ENCODE results near the gene NHS.

NHS gene

DNA sequence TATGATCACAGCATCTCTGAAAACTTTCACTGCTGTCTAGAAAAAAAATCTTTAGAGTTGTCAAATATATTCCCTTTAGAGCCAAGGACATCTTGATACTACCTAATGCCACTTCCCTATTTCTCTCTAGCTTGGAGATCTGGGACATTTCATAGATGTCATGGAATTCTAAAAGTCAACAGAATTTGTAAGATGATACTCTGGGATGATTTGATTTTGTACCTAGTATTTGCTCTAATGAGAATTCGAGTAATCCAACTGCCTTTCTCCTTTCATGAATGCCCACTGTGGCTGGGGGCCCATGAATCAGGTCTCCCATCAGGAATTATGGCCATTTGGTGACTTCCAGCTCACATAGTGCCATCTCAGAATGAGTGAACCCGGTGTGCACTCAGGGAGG, 73.2 kb downstream of the NHS start:
- no peak for DNase-seq (ENCODE audit: low read depth)

DNA sequence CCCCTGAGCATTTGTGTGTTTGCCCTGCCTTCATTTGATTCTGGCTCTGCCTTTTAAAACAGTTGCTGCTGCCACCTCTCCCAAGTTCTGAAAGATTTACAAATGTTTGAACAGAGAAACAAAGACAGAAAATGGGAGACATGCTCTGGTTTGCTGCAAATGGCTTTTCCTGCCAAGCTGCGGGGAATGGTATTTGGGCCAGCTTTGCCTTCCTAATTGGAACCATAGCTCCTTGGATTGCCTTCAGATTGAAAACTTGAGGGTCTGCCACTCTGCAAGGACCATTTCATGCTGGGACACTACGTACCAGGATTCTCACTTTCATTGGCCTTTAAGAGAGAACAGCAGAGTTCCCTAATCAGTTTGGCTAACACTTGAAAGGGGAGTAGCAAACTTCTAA, 74.9 kb downstream of the NHS start:
- no peak for DNase-seq (ENCODE audit: low read depth)

DNA sequence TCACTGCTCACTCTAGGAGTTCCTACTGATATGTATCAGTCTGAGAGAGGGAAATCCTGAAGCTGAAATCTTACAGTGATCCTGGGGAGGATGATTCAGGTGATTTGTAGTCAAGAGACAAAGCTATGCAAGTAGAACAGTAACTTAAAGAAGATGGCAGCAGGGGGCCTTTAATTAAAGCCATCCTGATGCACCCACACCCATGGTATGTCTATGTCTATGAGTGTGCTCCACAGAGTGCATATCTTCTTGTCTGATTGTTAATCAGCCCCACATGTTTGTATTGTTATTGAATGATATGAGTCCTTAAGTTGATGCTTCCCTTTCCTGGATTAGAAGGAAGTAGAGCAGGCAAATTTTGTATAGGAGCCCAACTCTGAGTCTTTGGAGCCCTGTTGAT, 78.8 kb downstream of the NHS start:
- no peak for DNase-seq (ENCODE audit: low read depth)

- DNase-seq (ENCODE audit: low read depth) = no peak
Observed at GRCh38 chrX:17456526-17456925, 81.5 kb downstream of the NHS start.

- no peak for DNase-seq (ENCODE audit: low read depth)
Observed at GRCh38 chrX:17459008-17459611, 84.1 kb downstream of the NHS start.

DNA sequence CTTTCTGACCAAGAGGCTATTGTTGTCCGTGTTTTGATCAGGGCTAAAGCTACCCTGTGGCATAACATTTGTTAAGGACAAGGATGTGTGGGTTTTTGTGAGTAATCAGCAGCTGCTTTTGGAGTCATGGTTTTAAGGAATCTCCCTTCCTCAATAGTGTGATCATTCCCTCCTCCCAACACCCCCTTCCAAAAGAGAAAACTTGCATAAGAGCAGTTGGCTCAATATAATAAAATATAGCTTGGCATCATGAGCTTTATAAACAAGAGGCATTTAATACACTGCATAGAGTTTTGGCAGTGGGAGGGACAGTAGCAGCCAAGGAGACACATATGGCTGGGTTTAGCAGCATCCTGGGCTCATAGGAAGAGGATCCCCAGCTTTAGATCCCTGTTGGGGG, 84.7 kb downstream of the NHS start:
- no peak for DNase-seq (ENCODE audit: low read depth)

- DNase-seq (ENCODE audit: low read depth) = no peak
Observed at GRCh38 chrX:17462881-17463280, 87.9 kb downstream of the NHS start.

GRCh38 chrX:17464194-17464593, 89.2 kb downstream of the NHS start:
- no peak for DNase-seq (ENCODE audit: low read depth)

DNA sequence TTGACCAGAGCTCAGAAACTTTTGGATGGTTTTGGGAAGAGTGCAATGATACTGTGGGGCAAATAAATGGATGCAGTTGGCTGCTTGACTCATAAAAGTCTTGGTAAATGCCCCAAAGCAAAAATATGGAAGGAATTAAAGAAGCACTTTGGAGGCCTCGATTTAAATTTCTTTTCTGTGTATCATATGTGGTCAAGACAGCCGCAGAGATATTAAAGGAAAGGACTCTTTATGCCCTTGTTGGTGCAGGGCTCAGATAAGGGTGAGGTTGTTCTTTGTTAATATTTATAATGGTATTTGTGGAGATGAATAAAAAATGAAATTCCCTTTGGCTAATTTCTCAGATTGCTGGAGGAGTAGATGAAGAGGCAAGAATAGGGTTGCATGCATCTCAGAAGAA, 90.2 kb downstream of the NHS start:
- DNase-seq (ENCODE audit: low read depth) = no peak

GRCh38 chrX:17465802-17466201, 90.8 kb downstream of the NHS start:
- DNase-seq (ENCODE audit: low read depth) = no peak

DNA sequence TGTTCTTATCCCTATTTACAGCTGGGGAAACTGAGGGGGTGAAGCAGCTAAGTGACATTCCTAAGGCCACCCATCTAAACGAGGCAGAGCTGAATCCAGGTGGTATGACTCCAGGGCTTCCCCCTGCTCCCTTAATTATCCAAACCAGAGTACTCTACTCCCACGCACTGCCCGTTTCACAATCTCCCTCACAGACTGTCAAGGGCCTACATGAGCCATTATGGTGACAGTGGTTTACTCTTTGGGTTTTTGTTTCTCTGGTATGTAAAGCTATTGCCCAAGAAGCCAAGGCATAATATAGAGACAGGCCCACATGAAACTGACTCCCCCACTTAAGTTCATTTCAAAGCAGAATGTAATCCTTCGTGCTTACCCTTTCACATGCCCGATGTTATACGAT, 95.1 kb downstream of the NHS start:
- no peak for DNase-seq (ENCODE audit: low read depth)

DNA sequence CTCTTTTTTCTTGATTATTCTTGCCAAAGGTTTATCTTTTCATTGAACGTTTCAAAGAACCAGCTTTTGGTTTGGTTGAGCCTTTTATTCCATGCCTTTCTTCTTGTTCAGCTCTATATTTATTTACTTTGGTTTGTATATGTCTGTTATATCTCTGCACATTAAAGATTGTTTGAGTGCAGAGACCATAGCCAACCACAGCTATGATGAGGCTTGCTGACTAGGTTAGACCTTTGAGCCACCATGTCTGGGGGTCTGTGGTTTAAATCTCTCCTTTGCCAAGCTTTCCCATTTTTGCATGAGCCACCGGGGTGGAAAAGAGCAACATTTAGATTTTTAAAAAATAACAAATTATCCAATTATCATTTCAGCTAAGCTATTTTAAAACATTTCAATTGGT, 96.1 kb downstream of the NHS start:
- no peak for DNase-seq (ENCODE audit: low read depth)

GRCh38 chrX:17471861-17472260, 96.9 kb downstream of the NHS start:
- DNase-seq (ENCODE audit: low read depth) = no peak

- DNase-seq (ENCODE audit: low read depth) = no peak
Observed at GRCh38 chrX:17472424-17472823, 97.4 kb downstream of the NHS start.

DNA sequence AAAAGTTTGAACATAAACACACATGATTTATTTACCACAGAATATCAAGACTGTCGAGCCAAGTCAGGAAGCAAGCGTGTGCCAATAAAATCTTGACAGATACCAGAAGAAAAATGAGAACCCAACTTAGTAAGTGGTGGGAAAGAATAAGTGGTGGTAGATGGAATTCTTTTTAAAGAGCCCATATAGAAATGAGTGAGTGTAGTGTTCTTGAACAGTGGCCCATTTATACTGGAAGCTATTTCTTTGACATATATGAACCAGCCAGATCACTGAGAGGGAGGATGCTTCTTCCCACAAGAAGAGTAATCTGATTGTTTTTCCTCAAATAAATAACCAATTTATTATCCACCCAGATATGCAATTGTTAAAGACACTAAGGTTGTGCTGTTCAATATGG, 98.0 kb downstream of the NHS start:
- DNase-seq (ENCODE audit: low read depth) = no peak

GRCh38 chrX:17474892-17475291, 99.9 kb downstream of the NHS start:
- no peak for DNase-seq (ENCODE audit: low read depth)

DNA sequence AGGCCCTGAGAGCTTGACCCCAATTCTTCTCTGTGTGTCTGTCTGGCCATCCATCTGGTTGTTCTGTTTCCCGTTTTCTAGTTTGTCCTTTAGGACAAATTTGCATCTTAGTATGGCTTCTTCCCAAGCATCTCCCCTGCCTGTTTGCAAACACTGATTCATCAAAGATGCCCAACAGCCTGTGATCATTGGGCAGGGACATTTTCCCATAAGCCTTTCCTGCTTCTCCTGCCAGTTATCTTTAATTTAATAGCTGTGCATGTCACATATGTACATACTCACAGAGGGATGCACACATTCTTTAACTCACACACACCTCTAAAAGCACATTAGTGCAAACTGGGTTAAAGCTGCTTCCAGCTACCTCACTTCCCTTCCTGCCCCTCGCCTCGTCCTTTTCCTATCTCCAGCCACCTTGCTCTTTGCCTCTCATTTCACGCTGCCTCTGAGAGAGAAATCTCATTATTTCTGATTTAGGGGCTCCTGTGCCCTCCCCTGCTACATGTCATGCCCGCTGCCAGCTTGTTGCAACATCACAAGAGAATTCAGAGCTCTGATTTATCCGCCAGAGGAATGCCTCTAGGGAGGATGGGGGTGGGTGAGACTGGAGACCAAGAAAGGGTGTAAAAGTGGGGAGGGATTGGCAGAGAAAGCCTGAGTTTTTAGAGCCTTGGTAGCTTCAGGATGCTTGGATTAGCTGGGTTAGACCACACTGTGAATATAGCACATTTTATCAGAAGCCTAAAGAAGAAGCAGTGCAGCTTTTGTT, 100.6 kb downstream of the NHS start:
- DNase-seq (ENCODE audit: low read depth) = no peak

- no peak for DNase-seq (ENCODE audit: low read depth)
Observed at GRCh38 chrX:17476411-17476810, 101.4 kb downstream of the NHS start.

GRCh38 chrX:17481086-17481485, 106.1 kb downstream of the NHS start:
- no peak for DNase-seq (ENCODE audit: low read depth)

GRCh38 chrX:17484592-17484991, 109.6 kb downstream of the NHS start:
- no peak for DNase-seq (ENCODE audit: low read depth)

GRCh38 chrX:17485391-17485790, 110.4 kb downstream of the NHS start:
- no peak for DNase-seq (ENCODE audit: low read depth)

GRCh38 chrX:17488036-17488435, 113.0 kb downstream of the NHS start:
- DNase-seq (ENCODE audit: low read depth) = no peak

GRCh38 chrX:17494216-17494615, 119.2 kb downstream of the NHS start:
- DNase-seq (ENCODE audit: low read depth) = no peak

GRCh38 chrX:17495052-17495451, 120.1 kb downstream of the NHS start:
- no peak for DNase-seq (ENCODE audit: low read depth)

Data from activated T-cell treated with anti-CD3 and anti-CD28 coated beads for 24 hours (primary cell).